Right cardiac atrium (tissue), 5 donors: ENCODE data around the gene PERCC1. TPM values are rescaled to one million over a fixed set of nuclear protein-coding genes. Genes with fewer than 3 reads are reported as not detected.

ENCODE experiments used
- ATAC-seq, 2 donors: fragments of 200-7000 bp; cut with Tn5 transposase; one replicate each; pipeline versions ENCODE4 v1.8.0 to v1.9.1; 2020; ENCODE audit warnings: moderate library complexity in 2 of 2, mild to moderate bottlenecking in 1 of 2
- DNase-seq, 3 donors: peaks; one replicate each; pipeline ENCODE4 v3.0.0-alpha.2; 2020
- H3K27ac ChIP-seq: one replicate; pipeline ENCODE4 v1.5.1; 2013; ENCODE audit warnings: mild to moderate bottlenecking, low read length, control low read depth, moderate library complexity
- H3K27me3 ChIP-seq: one replicate; pipeline ENCODE4 v1.6.1; 2013; ENCODE audit not compliant: control insufficient read depth, insufficient read depth
- H3K4me1 ChIP-seq: one replicate; pipeline ENCODE4 v1.6.1; 2013; ENCODE audit warnings: low read length; ENCODE audit not compliant: control insufficient read depth, insufficient read depth
- H3K4me3 ChIP-seq: one replicate; pipeline ENCODE4 v1.5.1; 2013; ENCODE audit warnings: low read length, control low read depth
- H3K9me3 ChIP-seq: one replicate; pipeline ENCODE4 v1.6.1; 2013; ENCODE audit warnings: low read length; ENCODE audit not compliant: control insufficient read depth
- WGBS: extraction: QIAGEN DNeasy Blood & Tissue Kit; methylation state at CpG from one replicate; pipeline ENCODE4 v1.1.7; 2013; 5-methylcytosine and 5-hydroxymethylcytosine counted together
- intact Hi-C, 4 donors: fragments of 100-400 bp; cut with DNase I; formaldehyde crosslinking; loops; one replicate each; pipeline versions ENCODE4 v1.11.0 to v1.14.0; 2022 to 2023
- polyA plus RNA-seq: library from polyadenylated mRNA; stranded (reverse); fragments of 200-250 nt; gene quantifications from one replicate; pipeline ENCODE4 v1.2.3, GENCODE V29; 2013
- total RNA-seq, 4 donors: library from RNA; stranded (reverse); fragmentation: NEBNext Ultra II Directional; extraction: Animal tissue kit (Norgen Biotek cat#: 25700); gene quantifications; one replicate each; pipeline ENCODE4 v1.2.1, GENCODE V29; 2021
- donor health status: healthy with polysubstance abuse.
- donor health status: DM: no; HTN: yes; CAD: no.
- donor health status: DM: no; HTN: no; CAD: no.
- donor health status: DM: no; HTN: yes; CAD: no; lungs with severe emphysema.
- donor health status: DM: yes; HTN: yes; CAD: no.

The PERCC1 gene
- total and polyA plus RNA-seq, 5 donors, result 0.18 to 0.26 TPM; not detected in 3

DNA sequence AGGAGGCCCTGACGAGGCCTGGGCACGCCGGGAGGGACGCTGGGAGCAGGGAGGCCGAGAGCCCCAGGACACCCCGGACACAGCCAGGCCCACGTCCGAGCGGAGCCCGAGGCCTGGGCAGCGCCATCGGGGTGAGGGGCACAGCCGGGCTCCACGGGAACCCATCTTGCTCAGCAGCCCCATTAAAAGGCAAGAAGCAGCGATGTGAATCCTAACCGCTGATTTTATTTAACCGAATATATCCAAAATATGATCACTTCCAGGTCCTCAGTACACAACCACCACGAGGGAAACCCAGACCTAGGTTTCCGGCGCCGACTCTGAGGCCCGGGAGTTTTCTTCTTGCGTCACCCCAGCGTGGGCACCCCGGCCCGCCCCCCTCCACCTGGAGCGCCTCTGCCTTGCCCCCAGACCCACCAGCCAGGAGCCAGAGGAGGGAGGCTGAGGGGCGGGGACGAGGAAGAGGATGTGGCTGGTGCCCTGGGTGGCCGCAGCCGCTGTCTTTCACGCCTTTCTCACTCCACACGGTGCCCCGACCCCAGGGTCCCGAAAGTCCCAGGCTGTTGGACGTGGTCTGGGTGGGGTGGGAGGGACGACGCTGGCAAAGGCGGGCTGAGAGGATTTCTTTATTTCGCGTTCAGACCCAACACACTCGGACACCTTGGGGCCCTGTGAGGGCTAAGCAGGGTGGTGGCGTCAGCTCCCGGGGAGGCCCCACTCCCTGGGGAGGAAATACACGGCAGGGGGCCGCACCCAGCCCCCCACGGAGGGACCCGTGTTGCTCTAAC, 14.0 kb downstream of the PERCC1 start:
- ATAC-seq (no peak), DNase-seq (no peak)
- Histone ChIP-seq H3K4me3 (no peak overlapping the region), H3K27me3 (no peaks in the 10 kb centered on the region), H3K4me1 (no peaks in the 10 kb centered on the region), H3K9me3 (no peaks in the 10 kb centered on the region), H3K27ac (no peak overlapping the region)
- intact Hi-C loops, result no loop called here
- 86% methylated on average over 48 of the region's 48 CpGs for WGBS

DNA sequence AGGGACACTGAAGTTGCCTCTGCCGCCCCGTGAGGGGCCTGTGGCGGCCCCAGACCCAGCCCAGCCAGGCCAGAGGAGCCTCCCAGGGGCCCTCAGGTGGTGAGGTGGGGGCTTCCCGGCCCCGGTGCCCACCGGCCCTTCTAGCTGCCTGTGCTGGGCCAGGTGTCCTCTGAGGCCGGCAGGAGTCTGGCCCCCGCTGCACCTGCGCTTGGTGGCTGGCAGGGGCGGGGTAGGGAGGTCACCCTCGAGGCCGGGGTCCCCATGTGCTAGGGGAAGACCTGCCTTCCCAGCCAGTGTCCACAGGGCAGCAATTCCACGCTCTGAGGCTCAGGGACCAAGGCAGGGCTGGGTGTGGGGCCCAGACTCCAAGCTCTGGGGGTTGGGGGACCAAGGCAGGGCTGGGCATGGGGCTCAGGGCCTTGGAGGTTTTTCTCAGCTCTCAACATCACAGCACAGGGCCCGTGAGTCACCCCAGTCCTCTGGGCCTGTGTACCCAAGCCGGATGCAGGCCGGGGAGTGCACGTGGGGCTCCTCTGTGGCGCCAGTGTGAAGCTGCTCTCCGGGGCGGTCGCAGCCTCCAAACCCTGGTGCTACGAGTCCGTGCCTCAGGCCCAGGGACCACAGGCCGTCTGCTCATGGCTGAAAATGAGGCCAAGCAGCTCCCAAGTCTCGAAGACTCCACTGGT, 14.8 kb downstream of the PERCC1 start:
- no peaks in the 10 kb centered on the region for H3K9me3 ChIP-seq
- no peak overlapping the region for H3K27ac ChIP-seq
- intact Hi-C loops, result no loop called here
- H3K4me1 ChIP-seq, result no peaks in the 10 kb centered on the region
- no peak for DNase-seq
- no peak overlapping the region for H3K4me3 ChIP-seq
- no peak for ATAC-seq
- WGBS, result 88% methylated on average over 25 of the region's 25 CpGs
- no peaks in the 10 kb centered on the region for H3K27me3 ChIP-seq

DNA sequence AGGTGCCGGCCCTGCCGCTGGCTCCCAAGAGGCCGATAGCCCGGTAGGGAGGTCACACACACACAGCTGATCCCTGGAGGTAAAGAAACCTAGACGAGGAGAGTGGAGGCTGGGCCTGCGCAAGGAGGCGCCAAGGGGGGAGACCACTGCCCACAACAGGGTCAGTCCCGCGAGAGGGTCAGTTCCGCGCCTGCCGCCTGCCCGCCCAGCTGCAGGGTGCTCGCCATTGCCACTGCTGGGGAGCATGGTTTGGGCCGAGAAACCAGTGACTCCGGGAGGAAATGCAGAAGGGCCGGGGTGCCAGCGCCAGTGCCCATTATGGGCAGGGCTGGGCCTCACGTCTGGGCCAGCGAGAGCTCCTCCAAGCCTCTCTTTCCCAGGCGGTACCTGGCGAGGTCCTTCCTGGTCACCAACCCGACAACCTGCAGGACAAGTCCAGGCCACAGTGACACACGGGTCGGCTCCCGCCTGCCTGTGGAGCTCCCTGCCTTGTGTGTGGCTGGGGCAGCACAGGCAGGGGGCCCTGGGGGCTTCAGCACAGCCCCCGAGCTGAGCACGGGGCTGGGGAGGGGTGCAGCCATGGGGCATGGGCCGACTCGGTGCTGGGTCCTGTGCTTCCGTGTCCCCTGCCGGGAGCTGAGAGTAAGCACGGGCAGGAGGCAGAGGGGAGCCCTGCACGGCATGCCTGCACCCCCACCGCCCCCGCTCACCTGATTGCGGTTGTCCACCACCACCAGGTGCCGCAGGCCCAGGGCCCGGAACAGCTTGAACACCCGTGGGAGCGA, 15.6 kb downstream of the PERCC1 start:
- 91% methylated on average over 41 of the region's 41 CpGs for WGBS
- no peak overlapping the region for H3K4me3 ChIP-seq

DNA sequence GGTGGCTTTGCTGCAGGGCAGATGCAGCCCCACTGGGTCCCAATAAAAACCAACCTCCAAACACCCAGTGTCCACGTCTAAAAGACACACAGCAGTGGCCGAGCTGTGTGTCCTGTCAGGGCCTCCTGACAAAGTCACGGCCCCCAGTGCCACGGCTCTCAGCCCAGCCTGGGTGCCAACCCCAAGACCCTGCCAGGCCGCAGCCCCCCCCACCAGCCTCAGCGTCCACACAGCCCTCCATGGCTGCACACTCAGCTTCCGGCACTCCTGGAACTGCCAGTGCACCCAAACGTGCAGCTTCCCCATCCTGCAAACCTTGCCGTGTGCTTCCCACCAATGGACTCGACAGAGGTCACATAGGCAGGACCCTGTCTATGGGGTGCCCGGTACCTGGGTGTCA, 17.1 kb downstream of the PERCC1 start:
- DNase-seq, result no peak
- Histone ChIP-seq H3K27ac (no peak overlapping the region), H3K4me3 (no peak overlapping the region), H3K27me3 (no peaks in the 10 kb centered on the region), H3K4me1 (no peaks in the 10 kb centered on the region), H3K9me3 (no peaks in the 10 kb centered on the region)
- ATAC-seq, result no peak
- intact Hi-C loops, result no loop called here
- 93% methylated on average over 11 of the region's 11 CpGs for WGBS

More for the DNA sequence above, 15.6 kb downstream of the PERCC1 start:
- Histone ChIP-seq H3K27ac (no peak overlapping the region), H3K4me1 (no peaks in the 10 kb centered on the region), H3K27me3 (no peaks in the 10 kb centered on the region), H3K9me3 (no peaks in the 10 kb centered on the region)
- ATAC-seq (no peak), DNase-seq (no peak)
- intact Hi-C loops, result no loop called here

DNA sequence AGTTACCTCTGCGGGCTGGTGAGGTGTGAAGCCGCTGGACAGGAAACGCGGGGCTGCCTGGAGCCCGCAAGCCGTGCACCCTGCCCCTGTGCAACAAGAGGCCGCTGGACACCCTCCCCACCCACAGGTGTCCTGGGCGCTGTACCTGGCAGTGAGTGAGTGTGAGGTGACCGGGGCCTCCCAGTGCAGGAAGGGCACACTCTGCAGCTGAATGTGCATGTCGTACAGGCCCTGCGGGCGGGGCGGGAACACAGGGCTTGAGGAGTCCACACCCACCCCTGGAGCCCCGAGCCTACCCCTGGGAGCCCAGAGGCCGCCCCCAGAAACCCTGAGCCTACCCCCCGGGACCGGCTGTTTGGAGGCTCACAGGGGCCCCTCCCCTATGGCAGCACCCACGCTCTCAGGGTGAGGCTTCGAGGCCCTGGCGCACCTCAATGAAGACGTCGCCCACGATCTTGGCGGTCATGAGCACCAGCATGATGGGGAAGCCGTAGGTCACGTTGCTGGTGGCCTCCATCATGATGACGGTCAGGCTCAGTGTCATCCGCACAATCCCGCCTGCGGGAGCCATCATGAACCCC, 17.7 kb downstream of the PERCC1 start:
- H3K4me3 ChIP-seq, result no peak overlapping the region
- intact Hi-C loops, result no loop called here
- 94% methylated on average over 30 of the region's 30 CpGs for WGBS
- H3K4me1 ChIP-seq, result no peaks in the 10 kb centered on the region
- no peak for ATAC-seq
- H3K9me3 ChIP-seq, result no peaks in the 10 kb centered on the region
- no peak overlapping the region for H3K27ac ChIP-seq
- no peak for DNase-seq
- H3K27me3 ChIP-seq, result no peaks in the 10 kb centered on the region

DNA sequence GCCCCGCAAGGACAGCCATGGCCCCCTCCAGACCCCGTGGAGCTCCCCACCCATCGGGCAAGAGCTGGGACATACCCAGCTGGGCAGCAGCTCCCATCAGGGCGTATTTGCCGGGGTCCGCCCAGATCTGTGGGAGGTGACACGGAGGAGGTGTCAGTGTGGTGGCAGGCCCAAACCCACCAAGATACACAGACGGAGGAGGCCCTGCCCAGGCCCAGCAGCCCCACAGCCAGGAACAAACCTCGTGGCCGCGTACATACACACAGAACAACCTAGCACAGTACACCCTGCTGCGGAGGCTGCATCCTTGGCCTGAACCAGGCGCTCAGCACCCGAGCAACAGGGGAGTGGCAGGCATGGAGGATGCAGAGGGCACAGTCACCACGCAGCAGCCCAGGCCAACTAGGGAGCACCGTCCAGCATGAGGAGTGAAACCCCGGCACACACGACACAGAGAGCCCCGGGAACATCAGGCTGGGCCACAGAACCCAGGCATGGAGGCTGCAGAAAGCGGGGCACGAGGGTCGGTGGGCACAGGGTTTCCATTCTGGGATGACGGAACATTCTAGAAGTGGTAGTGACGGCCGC, 18.4 kb downstream of the PERCC1 start:
- Histone ChIP-seq H3K4me3 (no peak overlapping the region), H3K27ac (no peak overlapping the region), H3K4me1 (no peaks in the 10 kb centered on the region), H3K27me3 (no peaks in the 10 kb centered on the region), H3K9me3 (no peaks in the 10 kb centered on the region)
- no peak for DNase-seq
- intact Hi-C loops, result no loop called here
- WGBS, result 94% methylated on average over 25 of the region's 25 CpGs
- no peak for ATAC-seq

DNA sequence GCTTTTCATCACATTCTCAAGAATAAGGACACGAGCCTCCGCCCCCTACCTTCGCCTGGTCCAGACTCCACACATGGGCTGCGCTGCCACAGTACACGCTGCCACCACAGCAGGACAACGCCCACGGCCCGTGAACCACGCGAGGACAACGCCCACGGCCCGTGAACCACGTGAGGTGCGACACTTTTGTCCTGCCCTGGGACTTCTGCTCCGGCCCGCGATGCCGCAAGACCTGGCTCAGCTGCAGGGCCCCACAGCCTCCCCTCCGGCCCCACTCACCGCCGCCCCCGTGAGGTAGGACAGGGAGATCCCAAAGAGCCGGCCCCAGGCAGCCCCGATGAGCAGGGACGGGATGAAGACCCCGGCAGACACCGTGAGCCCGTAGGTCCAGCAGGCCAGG, 19.3 kb downstream of the PERCC1 start:
- no peaks in the 10 kb centered on the region for H3K4me1 ChIP-seq
- H3K27ac ChIP-seq, result no peak overlapping the region
- ATAC-seq (no peak), DNase-seq (no peak)
- no peaks in the 10 kb centered on the region for H3K9me3 ChIP-seq
- H3K27me3 ChIP-seq, result no peaks in the 10 kb centered on the region
- WGBS, result 92% methylated on average over 29 of the region's 29 CpGs
- intact Hi-C loops, result no loop called here
- H3K4me3 ChIP-seq, result no peak overlapping the region

DNA sequence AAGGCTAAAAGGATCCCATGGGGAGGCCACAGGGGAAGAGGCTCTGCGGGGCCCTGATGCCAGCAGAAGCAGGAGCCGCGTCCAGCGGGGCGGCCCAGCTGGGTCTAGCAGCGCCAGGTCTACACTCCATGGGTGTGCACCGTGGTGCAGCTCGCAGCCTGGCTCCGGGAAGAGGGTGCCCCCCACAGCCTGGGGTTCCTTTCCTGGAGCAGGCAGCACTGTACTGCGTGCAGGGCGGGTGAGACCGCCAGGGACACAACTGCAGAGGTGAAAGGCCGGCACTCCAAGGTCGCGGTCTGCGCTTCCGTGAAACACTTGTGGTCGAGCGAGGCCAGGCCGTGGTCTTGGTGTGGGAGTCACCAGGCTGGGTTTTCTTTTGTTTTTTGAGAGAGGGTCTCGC, 20.0 kb downstream of the PERCC1 start:
- Histone ChIP-seq H3K27ac (no peak overlapping the region), H3K4me1 (no peaks in the 10 kb centered on the region), H3K9me3 (no peaks in the 10 kb centered on the region), H3K4me3 (no peak overlapping the region), H3K27me3 (no peaks in the 10 kb centered on the region)
- DNase-seq (no peak), ATAC-seq (no peak)
- intact Hi-C loops, result no loop called here
- 95% methylated on average over 21 of the region's 21 CpGs for WGBS

DNA sequence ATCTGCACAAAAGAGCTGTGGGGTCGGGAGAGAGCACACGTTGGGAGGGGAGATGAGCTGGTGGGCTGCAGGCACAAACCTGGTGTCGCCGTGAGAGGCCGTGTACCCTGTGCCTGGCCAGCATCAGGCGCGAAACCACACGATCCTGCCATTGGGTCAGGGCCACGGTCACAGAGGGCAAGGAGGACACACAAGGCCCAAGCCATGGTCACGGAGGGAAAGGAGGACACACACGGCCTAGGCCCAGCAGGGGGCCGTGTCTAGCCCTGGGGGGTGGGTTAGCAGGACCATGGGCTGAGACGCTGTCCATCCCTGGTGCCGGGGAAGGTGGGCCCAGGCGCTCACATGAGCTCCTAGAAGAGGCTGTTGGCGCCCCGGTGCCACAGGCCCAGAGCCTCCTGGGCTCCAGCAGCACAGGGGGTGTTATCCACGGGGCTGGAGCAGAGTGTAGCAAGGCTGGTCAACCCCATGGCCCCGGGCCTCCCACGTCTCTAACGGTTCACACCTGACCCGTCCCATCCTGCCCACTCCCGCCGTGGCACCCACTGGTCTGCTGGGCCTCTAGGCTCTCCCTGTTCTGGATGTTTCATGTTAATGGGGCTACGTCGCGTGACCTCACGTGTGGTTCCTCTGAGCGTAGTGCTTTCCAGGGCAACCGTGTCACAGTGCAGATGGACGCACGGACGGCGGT, 21.0 kb downstream of the PERCC1 start:
- intact Hi-C loops, result no loop called here
- ATAC-seq (no peak), DNase-seq (no peak)
- Histone ChIP-seq H3K4me1 (no peaks in the 10 kb centered on the region), H3K27ac (no peak overlapping the region), H3K9me3 (no peaks in the 10 kb centered on the region), H3K27me3 (no peaks in the 10 kb centered on the region), H3K4me3 (no peak overlapping the region)
- WGBS, result 93% methylated on average over 34 of the region's 34 CpGs

DNA sequence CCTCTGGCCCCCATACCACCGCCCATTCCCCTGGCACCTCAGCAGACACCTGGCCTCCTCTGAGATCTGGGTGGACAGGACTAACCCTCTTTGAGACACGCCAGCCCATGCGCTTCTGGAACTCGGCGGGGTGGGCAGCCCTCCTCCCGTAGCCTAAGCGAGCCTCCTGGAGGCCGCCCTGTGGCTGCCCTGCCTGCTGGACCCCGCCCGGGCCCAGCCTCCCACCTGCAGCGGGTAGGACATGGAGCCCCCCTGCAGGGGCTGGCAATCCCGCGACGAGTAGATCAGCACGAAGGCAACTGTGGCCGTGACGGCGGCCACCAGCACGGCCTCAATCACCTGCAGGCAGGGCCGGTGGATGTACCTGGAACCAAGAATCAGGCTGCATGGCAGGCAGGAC, 21.7 kb downstream of the PERCC1 start:
- H3K27ac ChIP-seq, result no peak overlapping the region
- ATAC-seq (no peak), DNase-seq (no peak)
- intact Hi-C loops, result no loop called here
- no peaks in the 10 kb centered on the region for H3K4me1 ChIP-seq
- no peaks in the 10 kb centered on the region for H3K27me3 ChIP-seq
- no peak overlapping the region for H3K4me3 ChIP-seq
- no peaks in the 10 kb centered on the region for H3K9me3 ChIP-seq
- 95% methylated on average over 20 of the region's 20 CpGs for WGBS
